ENCODE results near the gene EIF3L.
A peak's percentile ranks its signal among the peaks of the same experiment; 100 is the strongest.

The EIF3L gene

DNA sequence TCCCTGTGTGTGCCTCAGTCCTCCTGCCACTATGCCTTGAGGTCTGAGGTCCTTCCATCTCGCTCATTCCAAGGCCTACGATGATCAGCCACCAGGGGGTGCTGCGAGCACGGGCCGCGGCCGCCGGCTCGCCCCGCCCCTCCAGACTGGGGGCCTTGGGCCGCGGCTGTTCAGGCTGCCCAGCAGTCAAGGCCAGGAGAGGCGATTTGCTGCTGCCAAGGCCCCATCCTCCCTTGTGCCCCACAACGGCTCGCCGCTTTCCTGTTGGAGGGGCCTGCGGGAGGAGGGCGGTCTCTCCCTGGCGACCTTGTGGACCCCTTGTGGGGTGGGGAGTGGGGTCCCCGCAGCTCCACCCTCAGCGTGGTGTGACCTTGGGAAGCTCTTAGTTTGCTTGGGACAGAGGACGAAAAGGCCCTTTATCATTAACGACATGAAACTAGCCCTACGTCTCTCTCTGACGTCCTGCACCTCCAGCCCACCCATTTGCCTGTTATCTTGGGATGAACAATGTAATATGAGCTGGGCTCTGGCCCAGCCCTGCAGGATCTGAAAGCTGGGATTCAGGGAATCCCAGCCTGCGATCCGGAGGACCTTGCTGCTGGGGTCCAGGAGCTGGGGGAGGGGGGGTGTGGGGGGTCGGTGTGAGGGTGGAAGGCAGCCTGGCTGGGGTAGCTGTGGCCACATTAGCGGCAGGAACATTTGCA is 31.4 kb upstream of the EIF3L start:
- Histone ChIP-seq H3K9me3 (ENCODE audit: control insufficient read depth, low read length) (no peaks in the 10 kb centered on the region), H3K27me3 (replicated peaks; ENCODE audit: control insufficient read depth, insufficient read depth, low read length, poor library complexity, severe bottlenecking) (no peaks in the 10 kb centered on the region), H3K27ac (ENCODE audit: insufficient read depth, low read length, poor library complexity, severe bottlenecking) (peak overlapping the region; percentile 39), H3K4me1 (ENCODE audit: control insufficient read depth, insufficient read depth, low read length, poor library complexity, severe bottlenecking) (peaks cover 19% of the 10 kb centered on the region), H3K4me3 (ENCODE audit: insufficient read depth, low read depth, low read length, poor library complexity, severe bottlenecking) (peak overlapping the region; percentile 49), H3K36me3 (ENCODE audit: control insufficient read depth, insufficient read depth, low read length) (no peaks in the 10 kb centered on the region)
- peak; percentile 62 to 69 (median 62) for DNase-seq

DNA sequence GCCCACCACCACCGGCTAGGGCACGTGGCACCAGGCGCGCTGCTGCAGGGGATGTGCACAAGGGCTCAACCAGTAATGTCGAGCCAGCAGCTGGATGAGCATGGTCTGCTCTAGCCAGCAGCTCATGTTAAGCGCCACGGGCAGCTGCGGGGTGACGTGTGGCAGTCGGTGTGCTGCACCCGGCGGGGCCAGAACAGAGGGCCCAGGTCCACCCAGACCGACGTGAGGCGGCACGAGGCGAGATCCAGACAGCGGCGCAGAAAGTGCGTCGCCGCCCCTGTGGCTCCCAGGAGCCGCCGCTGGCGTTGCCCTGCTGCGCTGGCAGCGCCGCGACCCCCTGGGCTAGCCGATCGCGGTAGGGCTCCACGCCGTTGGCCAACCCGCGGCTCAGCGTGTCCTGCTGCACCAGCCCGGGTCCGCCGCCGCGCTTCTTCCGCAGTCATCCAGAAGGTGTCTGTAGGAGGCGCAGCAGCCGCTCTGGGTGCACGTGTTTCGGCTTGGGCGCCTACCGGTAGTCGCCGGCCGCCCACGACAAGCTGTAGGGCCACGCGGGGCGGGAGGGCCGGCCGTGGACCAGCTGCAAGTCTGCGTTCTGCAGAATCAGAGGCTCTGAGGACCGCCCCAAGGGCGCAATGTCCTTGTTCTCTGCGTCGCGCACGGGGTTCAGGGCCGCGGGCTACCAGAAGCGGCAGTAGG is 30.7 kb upstream of the EIF3L start:
- no peaks in the 10 kb centered on the region for H3K36me3 ChIP-seq (ENCODE audit: control insufficient read depth, insufficient read depth, low read length)
- no peaks in the 10 kb centered on the region for H3K27me3 ChIP-seq (replicated peaks; ENCODE audit: control insufficient read depth, insufficient read depth, low read length, poor library complexity, severe bottlenecking)
- no peaks in the 10 kb centered on the region for H3K9me3 ChIP-seq (ENCODE audit: control insufficient read depth, low read length)
- H3K27ac ChIP-seq (ENCODE audit: insufficient read depth, low read length, poor library complexity, severe bottlenecking), result no peak overlapping the region
- peak; percentile 19 to 51 (median 25) for DNase-seq
- H3K4me1 ChIP-seq (ENCODE audit: control insufficient read depth, insufficient read depth, low read length, poor library complexity, severe bottlenecking), result peaks cover 19% of the 10 kb centered on the region
- H3K4me3 ChIP-seq (ENCODE audit: insufficient read depth, low read depth, low read length, poor library complexity, severe bottlenecking), result peak overlapping the region; percentile 49

DNA sequence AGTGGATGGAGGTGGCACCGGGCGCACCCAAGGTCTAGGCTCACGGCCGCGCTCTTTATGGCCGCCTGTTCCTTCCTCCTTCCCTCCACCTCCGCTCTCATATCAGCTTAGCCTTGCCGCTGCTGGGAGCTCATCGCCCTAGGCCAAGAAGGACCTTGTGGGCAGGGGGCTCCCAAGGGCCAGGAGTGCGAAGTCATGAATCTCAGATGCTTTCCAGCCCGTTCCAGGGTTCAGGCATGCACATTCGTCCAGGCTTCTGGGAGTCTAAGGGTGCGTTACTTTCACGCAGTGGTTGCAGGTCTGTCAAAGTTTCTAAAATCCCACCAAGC is 30.1 kb upstream of the EIF3L start:
- Histone ChIP-seq H3K27me3 (replicated peaks; ENCODE audit: control insufficient read depth, insufficient read depth, low read length, poor library complexity, severe bottlenecking) (no peaks in the 10 kb centered on the region), H3K27ac (ENCODE audit: insufficient read depth, low read length, poor library complexity, severe bottlenecking) (no peak overlapping the region)

DNA sequence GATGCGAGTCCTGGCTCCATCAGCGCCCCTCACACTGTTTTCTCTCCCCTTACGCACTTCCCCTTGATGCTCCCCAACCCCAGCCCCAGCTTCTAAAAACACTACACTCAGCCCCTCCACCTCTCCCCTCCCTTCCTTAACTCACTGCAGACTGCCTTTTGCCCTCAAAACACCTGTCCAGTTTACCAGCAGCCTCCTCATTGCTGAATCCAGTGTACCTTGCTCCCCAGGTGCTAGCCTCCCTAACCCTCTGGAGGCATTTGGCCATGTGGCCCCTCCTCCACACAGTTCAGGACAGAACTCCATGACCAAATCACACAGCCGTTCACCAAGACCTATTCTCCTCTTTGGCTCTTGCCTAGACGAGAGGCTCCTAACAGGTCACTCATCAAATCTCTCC is 28.9 kb upstream of the EIF3L start:
- Histone ChIP-seq H3K4me3 (ENCODE audit: insufficient read depth, low read depth, low read length, poor library complexity, severe bottlenecking) (no peak overlapping the region), H3K9me3 (ENCODE audit: control insufficient read depth, low read length) (no peaks in the 10 kb centered on the region), H3K4me1 (ENCODE audit: control insufficient read depth, insufficient read depth, low read length, poor library complexity, severe bottlenecking) (peaks cover 19% of the 10 kb centered on the region), H3K27ac (ENCODE audit: insufficient read depth, low read length, poor library complexity, severe bottlenecking) (no peak overlapping the region), H3K36me3 (ENCODE audit: control insufficient read depth, insufficient read depth, low read length) (no peaks in the 10 kb centered on the region), H3K27me3 (replicated peaks; ENCODE audit: control insufficient read depth, insufficient read depth, low read length, poor library complexity, severe bottlenecking) (no peaks in the 10 kb centered on the region)
- no peak for DNase-seq

More for the DNA sequence above, 30.1 kb upstream of the EIF3L start:
- no peaks in the 10 kb centered on the region for H3K9me3 ChIP-seq (ENCODE audit: control insufficient read depth, low read length)
- no peaks in the 10 kb centered on the region for H3K36me3 ChIP-seq (ENCODE audit: control insufficient read depth, insufficient read depth, low read length)
- DNase-seq, result no peak
- H3K4me1 ChIP-seq (ENCODE audit: control insufficient read depth, insufficient read depth, low read length, poor library complexity, severe bottlenecking), result peaks cover 19% of the 10 kb centered on the region
- peak overlapping the region; percentile 49 for H3K4me3 ChIP-seq (ENCODE audit: insufficient read depth, low read depth, low read length, poor library complexity, severe bottlenecking)

DNA sequence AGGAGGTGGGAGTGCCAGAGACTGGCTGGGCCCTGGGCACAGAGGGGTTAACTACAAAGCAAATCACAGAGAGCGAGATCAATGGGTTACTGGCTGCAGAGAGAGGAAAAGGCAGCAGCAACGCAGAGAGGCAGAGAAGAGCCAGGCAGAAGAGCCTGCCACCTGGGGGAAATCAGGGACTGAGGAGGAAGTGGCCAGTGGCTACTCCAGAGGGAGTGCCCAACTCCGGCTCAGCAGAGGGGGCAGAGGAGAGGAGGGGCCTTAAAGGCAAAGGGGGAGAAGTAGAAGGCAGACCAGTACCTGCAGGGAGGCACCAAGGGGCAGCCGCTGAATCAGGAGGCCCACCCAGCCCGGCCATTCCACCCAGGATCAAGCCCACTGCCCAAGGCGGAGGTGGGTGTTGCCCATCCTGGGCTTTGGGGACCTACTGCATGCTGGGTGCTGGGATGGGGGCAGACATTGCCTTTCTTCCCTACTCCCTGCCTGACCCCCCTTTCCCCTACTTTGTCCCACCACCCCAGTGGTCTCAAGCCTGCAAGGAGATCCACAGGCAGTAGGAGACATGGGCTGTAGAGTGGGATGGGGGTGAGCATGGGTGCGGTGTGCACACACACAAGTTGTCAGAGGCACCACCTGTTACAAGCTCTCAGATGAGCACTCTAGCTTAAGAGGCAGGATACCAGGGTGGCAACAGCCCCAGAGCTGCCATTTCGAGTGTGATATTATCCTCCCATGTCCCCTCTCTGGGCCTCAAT is 27.0 kb upstream of the EIF3L start:
- no peaks in the 10 kb centered on the region for H3K9me3 ChIP-seq (ENCODE audit: control insufficient read depth, low read length)
- H3K27me3 ChIP-seq (replicated peaks; ENCODE audit: control insufficient read depth, insufficient read depth, low read length, poor library complexity, severe bottlenecking), result no peaks in the 10 kb centered on the region
- DNase-seq, result no peak
- no peak overlapping the region for H3K27ac ChIP-seq (ENCODE audit: insufficient read depth, low read length, poor library complexity, severe bottlenecking)
- H3K36me3 ChIP-seq (ENCODE audit: control insufficient read depth, insufficient read depth, low read length), result no peaks in the 10 kb centered on the region
- peaks cover 19% of the 10 kb centered on the region for H3K4me1 ChIP-seq (ENCODE audit: control insufficient read depth, insufficient read depth, low read length, poor library complexity, severe bottlenecking)
- no peak overlapping the region for H3K4me3 ChIP-seq (ENCODE audit: insufficient read depth, low read depth, low read length, poor library complexity, severe bottlenecking)

DNA sequence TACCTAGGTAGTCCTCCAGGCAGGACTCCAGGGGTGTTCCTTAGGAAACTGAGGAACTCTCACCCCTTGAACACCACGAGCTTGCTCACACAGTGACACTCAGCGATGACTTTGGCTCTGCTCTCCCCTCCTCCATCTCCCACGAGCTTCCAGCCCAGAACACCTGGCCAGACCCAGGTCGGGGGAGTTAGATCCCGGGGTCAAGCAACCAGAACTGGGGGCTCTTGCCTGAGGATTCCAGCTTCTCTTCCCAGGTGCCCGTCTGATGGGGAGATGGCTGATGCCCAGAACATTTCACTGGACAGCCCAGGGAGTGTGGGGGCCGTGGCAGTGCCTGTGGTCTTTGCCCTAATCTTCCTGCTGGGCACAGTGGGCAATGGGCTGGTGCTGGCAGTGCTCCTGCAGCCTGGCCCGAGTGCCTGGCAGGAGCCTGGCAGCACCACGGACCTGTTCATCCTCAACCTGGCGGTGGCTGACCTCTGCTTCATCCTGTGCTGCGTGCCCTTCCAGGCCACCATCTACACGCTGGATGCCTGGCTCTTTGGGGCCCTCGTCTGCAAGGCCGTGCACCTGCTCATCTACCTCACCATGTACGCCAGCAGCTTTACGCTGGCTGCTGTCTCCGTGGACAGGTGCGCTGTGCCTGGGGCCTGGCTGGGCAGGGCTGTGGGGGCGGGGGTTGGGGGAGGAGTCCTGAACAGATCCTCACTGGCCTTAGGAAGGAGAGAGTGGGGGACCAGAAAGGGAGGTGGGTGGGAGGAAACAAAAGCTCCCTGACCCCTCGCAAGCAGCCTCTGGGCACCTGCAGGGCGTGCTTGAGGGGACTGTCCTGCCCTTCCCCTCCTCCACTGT is 25.9 kb upstream of the EIF3L start, which contains the start of gene GALR3:
TSS of gene GALR3 (plus strand) at position 249 of the 852 bp plus-strand sequence. CDS start at position 274, 25 bp downstream.
- H3K27me3 ChIP-seq (replicated peaks; ENCODE audit: control insufficient read depth, insufficient read depth, low read length, poor library complexity, severe bottlenecking), result no peaks in the 10 kb centered on the region
- no peaks in the 10 kb centered on the region for H3K36me3 ChIP-seq (ENCODE audit: control insufficient read depth, insufficient read depth, low read length)
- DNase-seq, result no peak
- H3K4me1 ChIP-seq (ENCODE audit: control insufficient read depth, insufficient read depth, low read length, poor library complexity, severe bottlenecking), result peaks cover 8% of the 10 kb centered on the region
- no peak within 1 kb of the TSS for H3K27ac ChIP-seq (ENCODE audit: insufficient read depth, low read length, poor library complexity, severe bottlenecking)
- H3K4me3 ChIP-seq (ENCODE audit: insufficient read depth, low read depth, low read length, poor library complexity, severe bottlenecking), result no peak within 1 kb of the TSS
- H3K9me3 ChIP-seq (ENCODE audit: control insufficient read depth, low read length), result no peaks in the 10 kb centered on the region

DNA sequence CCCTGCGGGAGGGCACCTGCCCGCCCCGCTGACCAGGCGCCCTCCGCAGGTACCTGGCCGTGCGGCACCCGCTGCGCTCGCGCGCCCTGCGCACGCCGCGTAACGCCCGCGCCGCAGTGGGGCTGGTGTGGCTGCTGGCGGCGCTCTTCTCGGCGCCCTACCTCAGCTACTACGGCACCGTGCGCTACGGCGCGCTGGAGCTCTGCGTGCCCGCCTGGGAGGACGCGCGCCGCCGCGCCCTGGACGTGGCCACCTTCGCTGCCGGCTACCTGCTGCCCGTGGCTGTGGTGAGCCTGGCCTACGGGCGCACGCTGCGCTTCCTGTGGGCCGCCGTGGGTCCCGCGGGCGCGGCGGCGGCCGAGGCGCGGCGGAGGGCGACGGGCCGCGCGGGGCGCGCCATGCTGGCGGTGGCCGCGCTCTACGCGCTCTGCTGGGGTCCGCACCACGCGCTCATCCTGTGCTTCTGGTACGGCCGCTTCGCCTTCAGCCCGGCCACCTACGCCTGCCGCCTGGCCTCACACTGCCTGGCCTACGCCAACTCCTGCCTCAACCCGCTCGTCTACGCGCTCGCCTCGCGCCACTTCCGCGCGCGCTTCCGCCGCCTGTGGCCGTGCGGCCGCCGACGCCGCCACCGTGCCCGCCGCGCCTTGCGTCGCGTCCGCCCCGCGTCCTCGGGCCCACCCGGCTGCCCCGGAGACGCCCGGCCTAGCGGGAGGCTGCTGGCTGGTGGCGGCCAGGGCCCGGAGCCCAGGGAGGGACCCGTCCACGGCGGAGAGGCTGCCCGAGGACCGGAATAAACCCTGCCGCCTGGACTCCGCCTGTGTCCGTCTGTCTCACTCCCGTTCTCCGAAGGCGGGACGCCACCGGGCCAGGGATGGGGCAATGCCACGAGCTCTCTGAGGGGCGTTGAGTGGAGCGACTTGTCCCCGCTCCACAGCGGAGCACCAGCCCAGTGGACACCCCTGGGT is 24.3 kb upstream of the EIF3L start:
- DNase-seq, result no peak
- Histone ChIP-seq H3K27me3 (replicated peaks; ENCODE audit: control insufficient read depth, insufficient read depth, low read length, poor library complexity, severe bottlenecking) (no peaks in the 10 kb centered on the region), H3K36me3 (ENCODE audit: control insufficient read depth, insufficient read depth, low read length) (no peaks in the 10 kb centered on the region), H3K27ac (ENCODE audit: insufficient read depth, low read length, poor library complexity, severe bottlenecking) (no peak overlapping the region), H3K4me1 (ENCODE audit: control insufficient read depth, insufficient read depth, low read length, poor library complexity, severe bottlenecking) (no peaks in the 10 kb centered on the region), H3K9me3 (ENCODE audit: control insufficient read depth, low read length) (no peaks in the 10 kb centered on the region), H3K4me3 (ENCODE audit: insufficient read depth, low read depth, low read length, poor library complexity, severe bottlenecking) (no peak overlapping the region)

DNA sequence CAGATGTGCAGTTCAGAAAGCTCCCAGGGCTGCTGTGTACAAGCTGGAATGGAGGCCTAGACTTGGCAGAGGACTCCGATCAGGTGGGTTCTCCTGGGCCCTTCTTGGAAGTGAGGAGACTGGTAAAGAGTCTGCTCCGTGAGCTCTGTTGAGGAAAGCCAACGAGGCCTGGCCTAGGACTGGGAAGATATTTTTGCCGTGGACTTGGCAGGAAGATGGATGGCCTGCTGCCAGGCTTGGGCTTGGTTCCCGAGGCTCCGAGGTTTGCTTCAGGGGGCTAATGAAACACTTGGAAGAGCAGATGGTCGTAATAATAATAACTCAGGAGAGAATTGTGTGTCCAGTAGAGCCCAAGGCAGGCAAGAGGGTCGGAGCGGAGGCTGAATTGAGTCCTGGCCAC is 22.2 kb upstream of the EIF3L start:
- H3K9me3 ChIP-seq (ENCODE audit: control insufficient read depth, low read length), result no peaks in the 10 kb centered on the region
- DNase-seq, result no peak
- no peaks in the 10 kb centered on the region for H3K4me1 ChIP-seq (ENCODE audit: control insufficient read depth, insufficient read depth, low read length, poor library complexity, severe bottlenecking)
- H3K36me3 ChIP-seq (ENCODE audit: control insufficient read depth, insufficient read depth, low read length), result peaks cover 20% of the 10 kb centered on the region
- no peaks in the 10 kb centered on the region for H3K27me3 ChIP-seq (replicated peaks; ENCODE audit: control insufficient read depth, insufficient read depth, low read length, poor library complexity, severe bottlenecking)
- no peak overlapping the region for H3K4me3 ChIP-seq (ENCODE audit: insufficient read depth, low read depth, low read length, poor library complexity, severe bottlenecking)
- no peak overlapping the region for H3K27ac ChIP-seq (ENCODE audit: insufficient read depth, low read length, poor library complexity, severe bottlenecking)

Data from effector memory CD4-positive, alpha-beta T cell (primary cell).